Fibroblast of skin of abdomen (primary cell): ENCODE data around the gene LPAR5. TPM values are rescaled to one million over a fixed set of nuclear protein-coding genes. Genes with fewer than 3 reads are reported as not detected.
A peak's percentile ranks its signal among the peaks of the same experiment; 100 is the strongest.

ENCODE experiments used
- DNase-seq: peaks from one replicate; pipeline ENCODE4 v3.0.0-alpha.2; 2013
- polyA plus RNA-seq, 2 experiments: library from polyadenylated mRNA; unstranded; fragments of 120-200 nt; gene quantifications; one replicate each; pipeline ENCODE4 v1.2.1, GENCODE V29; 2013; ENCODE audit not compliant: insufficient read length in 2 of 2

The LPAR5 gene
- polyA plus RNA-seq (2013, experiment 1 of 2; ENCODE audit: insufficient read length) = 0.32 TPM
- polyA plus RNA-seq (2013, experiment 2 of 2; ENCODE audit: insufficient read length) = 0.35 TPM

GRCh38 chr12:6635856-6636531 is at the start of gene LPAR5:
LPAR5 (minus strand) TSS chr12:6635959; CDS start chr12:6621248, 14,711 bp downstream.
- peak; percentile 49 for DNase-seq

- no peak for DNase-seq
Observed at GRCh38 chr12:6684609-6685008, 48.9 kb upstream of the LPAR5 start.

- no peak for DNase-seq
Observed at GRCh38 chr12:6676962-6677361, 41.2 kb upstream of the LPAR5 start.

- no peak for DNase-seq
Observed at GRCh38 chr12:6672143-6672542, 36.4 kb upstream of the LPAR5 start.

- no peak for DNase-seq
Observed at GRCh38 chr12:6667559-6668210, 31.9 kb upstream of the LPAR5 start.

- no peak for DNase-seq
Observed at GRCh38 chr12:6666211-6666610, 30.5 kb upstream of the LPAR5 start.

GRCh38 chr12:6664902-6665301 is 29.1 kb upstream of the LPAR5 start:
- DNase-seq = no peak

- DNase-seq = peak; percentile 100
Observed at GRCh38 chr12:6662906-6663742, 27.4 kb upstream of the LPAR5 start, which contains the start of gene ING4. ING4 (minus strand) TSS chr12:6663119; CDS start chr12:6663101, 18 bp downstream.

GRCh38 chr12:6662602-6662905 is 26.8 kb upstream of the LPAR5 start:
- DNase-seq = no peak

- no peak for DNase-seq
Observed at GRCh38 chr12:6653987-6654386, 18.2 kb upstream of the LPAR5 start.

GRCh38 chr12:6653342-6653741 is 17.6 kb upstream of the LPAR5 start:
- DNase-seq = no peak

- DNase-seq = no peak
Observed at GRCh38 chr12:6652391-6652790, 16.6 kb upstream of the LPAR5 start.

- DNase-seq = no peak
Observed at GRCh38 chr12:6650832-6651231, 15.1 kb upstream of the LPAR5 start.

- peak; percentile 42 for DNase-seq
Observed at GRCh38 chr12:6647083-6647604, 11.4 kb upstream of the LPAR5 start, which contains the start of gene ACRBP. ACRBP (minus strand) TSS chr12:6647432; CDS start chr12:6647366, 66 bp downstream.

- no peak for DNase-seq
Observed at GRCh38 chr12:6646276-6647082, 10.7 kb upstream of the LPAR5 start.

GRCh38 chr12:6644903-6645302 is 9.1 kb upstream of the LPAR5 start:
- DNase-seq = no peak

GRCh38 chr12:6644257-6644596 is 8.5 kb upstream of the LPAR5 start:
- no peak for DNase-seq

- DNase-seq = no peak
Observed at GRCh38 chr12:6643569-6644256, 8.0 kb upstream of the LPAR5 start.

- no peak for DNase-seq
Observed at GRCh38 chr12:6641131-6641530, 5.4 kb upstream of the LPAR5 start.

- DNase-seq = no peak
Observed at GRCh38 chr12:6640497-6640896, 4.7 kb upstream of the LPAR5 start.

GRCh38 chr12:6639151-6639801 is 3.5 kb upstream of the LPAR5 start:
- no peak for DNase-seq
